ENCODE measurements around the gene ZNF500.

ZNF500 gene

GRCh38 chr16:4724661-4725270, 42.2 kb downstream of the ZNF500 start:
- Histone ChIP-seq H3K27ac (ENCODE audit: poor library complexity, severe bottlenecking) (no peak overlapping the region), H3K36me3 (ENCODE audit: low read depth) (peaks cover 56% of the 10 kb centered on the region), H3K4me3 (ENCODE audit: severe bottlenecking) (no peak overlapping the region), H3K9me3 (ENCODE audit: severe bottlenecking) (no peaks in the 10 kb centered on the region), H3K27me3 (ENCODE audit: insufficient read depth, poor library complexity, severe bottlenecking) (no peaks in the 10 kb centered on the region), H3K4me1 (ENCODE audit: insufficient read depth, poor library complexity, severe bottlenecking) (no peaks in the 10 kb centered on the region)
- TF ChIP-seq, protein P1, sequence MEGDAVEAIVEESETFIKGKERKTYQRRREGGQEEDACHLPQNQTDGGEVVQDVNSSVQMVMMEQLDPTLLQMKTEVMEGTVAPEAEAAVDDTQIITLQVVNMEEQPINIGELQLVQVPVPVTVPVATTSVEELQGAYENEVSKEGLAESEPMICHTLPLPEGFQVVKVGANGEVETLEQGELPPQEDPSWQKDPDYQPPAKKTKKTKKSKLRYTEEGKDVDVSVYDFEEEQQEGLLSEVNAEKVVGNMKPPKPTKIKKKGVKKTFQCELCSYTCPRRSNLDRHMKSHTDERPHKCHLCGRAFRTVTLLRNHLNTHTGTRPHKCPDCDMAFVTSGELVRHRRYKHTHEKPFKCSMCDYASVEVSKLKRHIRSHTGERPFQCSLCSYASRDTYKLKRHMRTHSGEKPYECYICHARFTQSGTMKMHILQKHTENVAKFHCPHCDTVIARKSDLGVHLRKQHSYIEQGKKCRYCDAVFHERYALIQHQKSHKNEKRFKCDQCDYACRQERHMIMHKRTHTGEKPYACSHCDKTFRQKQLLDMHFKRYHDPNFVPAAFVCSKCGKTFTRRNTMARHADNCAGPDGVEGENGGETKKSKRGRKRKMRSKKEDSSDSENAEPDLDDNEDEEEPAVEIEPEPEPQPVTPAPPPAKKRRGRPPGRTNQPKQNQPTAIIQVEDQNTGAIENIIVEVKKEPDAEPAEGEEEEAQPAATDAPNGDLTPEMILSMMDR (IDR thresholded peaks at IDR 0.05; ENCODE audit: poor library complexity, severe bottlenecking): no peak
- ATAC-seq (ENCODE audit: low read depth) (no peak), DNase-seq (ENCODE audit: low spot score) (no peak)

DNA sequence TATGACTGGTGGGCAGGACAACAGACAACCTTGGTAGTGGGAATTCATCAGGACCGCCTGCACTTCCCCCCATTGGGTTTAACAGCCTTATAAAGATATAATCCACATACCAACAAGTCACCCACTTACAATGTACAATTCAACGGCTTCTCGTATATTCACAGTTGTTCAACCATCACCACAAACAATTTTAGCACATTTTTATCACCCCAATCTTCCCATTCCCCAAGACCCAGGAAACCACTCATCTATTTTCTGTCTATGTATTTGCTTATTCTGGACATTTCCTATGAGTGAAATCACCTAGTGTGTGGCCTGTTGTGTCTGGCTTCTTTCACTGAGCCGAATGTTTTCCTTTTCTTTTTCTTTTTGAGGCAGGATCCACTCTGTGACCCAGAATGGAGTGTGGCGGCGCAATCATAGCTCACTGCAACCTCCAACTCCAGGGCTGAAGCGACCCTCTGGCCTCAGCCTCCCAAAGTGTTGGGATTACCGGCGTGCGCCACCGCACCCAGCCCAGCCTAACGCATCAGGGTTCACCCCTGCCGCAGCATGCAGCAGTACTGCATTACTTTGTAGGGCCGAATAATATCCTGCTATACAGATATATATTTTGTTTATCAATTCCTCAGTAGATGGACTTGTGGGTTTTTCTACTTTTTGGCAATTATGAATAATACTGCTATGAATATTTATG, 43.7 kb downstream of the ZNF500 start:
- Histone ChIP-seq H3K9me3 (ENCODE audit: severe bottlenecking) (no peaks in the 10 kb centered on the region), H3K27me3 (ENCODE audit: insufficient read depth, poor library complexity, severe bottlenecking) (no peaks in the 10 kb centered on the region)

DNA sequence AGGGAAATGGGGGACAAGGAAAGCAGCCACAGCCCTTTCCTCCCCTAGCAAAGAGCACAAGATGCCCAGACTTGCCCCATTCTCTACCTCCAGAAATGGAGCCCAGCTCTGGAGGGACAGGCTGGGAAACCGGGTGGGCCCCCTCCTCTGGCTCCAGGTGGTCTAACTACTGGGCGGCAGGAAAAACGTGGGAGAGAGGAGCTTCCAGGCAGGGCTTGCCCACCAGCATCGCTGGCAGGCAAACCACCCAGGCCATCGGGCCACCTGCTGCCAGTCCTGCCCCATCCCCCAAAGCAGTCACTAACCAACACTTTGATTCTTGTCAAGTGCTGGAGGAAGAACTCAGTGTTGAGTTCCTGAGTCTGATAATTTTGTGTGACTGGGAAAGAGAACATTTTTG, 48.5 kb downstream of the ZNF500 start:
- TF ChIP-seq, protein P1 (IDR thresholded peaks at IDR 0.05; ENCODE audit: poor library complexity, severe bottlenecking): no peak
- DNase-seq (ENCODE audit: low spot score) (no peak), ATAC-seq (ENCODE audit: low read depth) (no peak)
- no peaks in the 10 kb centered on the region for H3K4me1 ChIP-seq (ENCODE audit: insufficient read depth, poor library complexity, severe bottlenecking)
- H3K9me3 ChIP-seq (ENCODE audit: severe bottlenecking): no peaks in the 10 kb centered on the region
- no peak overlapping the region for H3K27ac ChIP-seq (ENCODE audit: poor library complexity, severe bottlenecking)
- peaks cover 38% of the 10 kb centered on the region for H3K36me3 ChIP-seq (ENCODE audit: low read depth)
- no peak overlapping the region for H3K4me3 ChIP-seq (ENCODE audit: severe bottlenecking)
- no peaks in the 10 kb centered on the region for H3K27me3 ChIP-seq (ENCODE audit: insufficient read depth, poor library complexity, severe bottlenecking)

More for the DNA sequence above, 43.7 kb downstream of the ZNF500 start:
- TF ChIP-seq, protein P1 (IDR thresholded peaks at IDR 0.05; ENCODE audit: poor library complexity, severe bottlenecking): no peak
- Histone ChIP-seq H3K4me3 (ENCODE audit: severe bottlenecking) (no peak overlapping the region), H3K36me3 (ENCODE audit: low read depth) (peaks cover 50% of the 10 kb centered on the region), H3K4me1 (ENCODE audit: insufficient read depth, poor library complexity, severe bottlenecking) (no peaks in the 10 kb centered on the region), H3K27ac (ENCODE audit: poor library complexity, severe bottlenecking) (no peak overlapping the region)
- ATAC-seq (ENCODE audit: low read depth): no peak
- DNase-seq (ENCODE audit: low spot score): no peak

DNA sequence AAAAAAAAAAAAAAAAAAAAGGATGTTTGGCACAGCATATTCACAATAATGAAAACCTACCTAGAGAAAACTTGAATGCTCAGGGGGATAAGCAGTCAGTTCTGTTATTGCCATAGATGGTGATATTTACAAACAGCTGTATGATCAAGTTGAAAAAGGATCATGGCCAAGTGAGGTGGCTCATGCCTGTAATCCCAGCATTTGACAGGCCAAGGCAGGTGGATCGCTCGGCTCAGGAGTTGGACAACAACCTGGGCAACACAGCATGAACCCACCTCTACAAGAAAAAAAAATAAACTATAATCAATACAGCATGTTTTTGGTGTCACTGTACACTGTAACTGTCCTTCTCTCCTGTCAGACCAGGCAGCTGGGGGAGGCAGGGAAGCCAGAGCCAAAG, 52.0 kb downstream of the ZNF500 start:
- DNase-seq (ENCODE audit: low spot score) (no peak), ATAC-seq (ENCODE audit: low read depth) (no peak)
- Histone ChIP-seq H3K27me3 (ENCODE audit: insufficient read depth, poor library complexity, severe bottlenecking) (no peaks in the 10 kb centered on the region), H3K4me1 (ENCODE audit: insufficient read depth, poor library complexity, severe bottlenecking) (no peaks in the 10 kb centered on the region), H3K4me3 (ENCODE audit: severe bottlenecking) (no peak overlapping the region), H3K27ac (ENCODE audit: poor library complexity, severe bottlenecking) (no peak overlapping the region), H3K9me3 (ENCODE audit: severe bottlenecking) (no peaks in the 10 kb centered on the region), H3K36me3 (ENCODE audit: low read depth) (peaks cover 48% of the 10 kb centered on the region)
- TF ChIP-seq, protein P1 (IDR thresholded peaks at IDR 0.05; ENCODE audit: poor library complexity, severe bottlenecking): no peak
